ENCODE data around the gene ARL16.

Gene ARL16

DNA sequence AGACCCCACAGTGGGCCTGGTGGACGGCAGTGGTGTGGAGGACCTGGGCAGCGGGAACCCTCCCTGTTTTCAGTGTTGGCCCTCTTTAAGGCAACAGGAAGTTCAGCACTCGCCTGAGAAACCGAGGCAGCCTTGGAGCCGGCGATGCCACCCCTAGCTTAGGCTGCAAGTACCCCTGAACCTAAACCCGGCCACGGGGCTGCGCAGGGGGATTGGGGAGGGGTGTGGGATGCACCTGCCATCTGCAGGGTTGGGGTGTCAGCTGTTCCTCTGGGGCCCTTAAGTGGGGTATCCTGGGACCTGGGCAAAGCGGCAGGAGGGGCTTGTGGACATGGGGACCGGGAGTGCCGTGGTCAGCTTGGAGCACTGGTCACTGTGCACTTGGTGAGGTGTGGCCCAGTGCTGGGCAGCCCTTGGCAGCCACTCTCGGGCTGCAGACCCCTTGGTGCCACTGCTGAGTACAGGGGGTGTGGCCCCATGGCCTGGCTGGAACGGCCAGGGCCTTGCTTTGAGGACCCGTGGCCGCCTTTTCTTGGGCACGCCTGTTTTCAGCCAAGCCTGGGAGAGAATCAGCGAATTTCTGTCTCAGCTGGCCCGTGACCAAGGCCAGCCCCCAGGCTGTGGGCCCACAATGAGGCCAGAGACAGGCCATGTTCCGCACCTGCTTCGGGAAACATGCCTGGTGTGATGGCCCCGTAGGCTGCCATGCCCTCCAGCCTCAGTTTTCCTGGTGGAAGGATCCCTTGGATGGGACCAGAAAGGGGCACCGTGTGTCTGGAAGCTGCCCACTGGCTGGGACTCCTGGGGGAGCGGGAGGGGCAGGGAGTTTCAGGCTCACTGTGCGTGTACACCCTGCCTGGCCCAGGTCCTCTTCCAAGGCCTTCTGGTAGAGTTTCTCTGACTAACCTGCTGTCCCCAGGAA lies 24.4 kb upstream of the ARL16 start:
- DNase-seq = no peak
- H3K4me3 Mint-ChIP-seq = no peak overlapping the region
- no peak overlapping the region for H3K27ac Mint-ChIP-seq

DNA sequence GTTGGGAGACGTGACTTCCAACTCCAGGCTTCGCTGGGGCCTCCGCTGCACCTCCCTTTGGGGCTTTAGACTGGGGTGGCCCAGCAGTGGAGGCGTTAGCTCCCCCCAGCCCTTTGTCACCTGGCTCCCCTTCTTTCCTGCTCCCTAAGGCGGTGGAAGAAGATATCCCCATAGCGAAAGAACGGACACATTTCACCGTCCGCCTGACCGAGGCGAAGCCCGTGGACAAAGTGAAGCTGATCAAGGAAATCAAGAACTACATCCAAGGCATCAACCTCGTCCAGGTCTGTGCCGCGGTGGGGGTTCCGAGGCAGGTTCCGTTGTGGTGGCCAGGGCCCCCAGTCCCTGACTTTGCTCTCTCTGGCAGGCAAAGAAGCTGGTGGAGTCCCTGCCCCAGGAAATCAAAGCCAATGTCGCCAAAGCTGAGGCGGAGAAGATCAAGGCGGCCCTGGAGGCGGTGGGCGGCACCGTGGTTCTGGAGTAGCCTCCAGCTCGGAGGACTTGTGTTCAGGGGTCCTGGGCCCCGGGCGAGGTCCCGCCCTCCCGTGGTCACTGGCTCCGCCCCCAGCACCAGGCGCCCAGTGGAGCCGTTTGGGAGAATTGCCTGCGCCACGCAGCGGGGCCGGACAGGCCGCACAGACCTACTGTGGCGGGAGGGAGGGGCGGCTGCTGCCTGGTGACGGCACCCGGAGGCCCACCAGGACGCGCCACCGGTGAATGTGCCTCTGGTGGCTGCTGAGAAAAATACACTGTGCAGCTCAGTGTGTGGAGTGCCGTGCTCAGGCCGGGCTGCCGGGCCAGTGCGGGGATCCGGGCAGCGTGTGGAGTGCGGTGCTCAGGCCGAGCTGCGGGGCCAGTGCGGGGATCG lies 23.4 kb upstream of the ARL16 start:
- Mint-ChIP-seq H3K27ac (no peak overlapping the region), H3K9me3 (no peaks in the 10 kb centered on the region), H3K4me3 (no peak overlapping the region), H3K36me3 (ENCODE audit: low read depth) (peaks cover 27% of the 10 kb centered on the region), H3K27me3 (ENCODE audit: low read depth, poor library complexity) (peaks cover 22% of the 10 kb centered on the region), H3K4me1 (peaks cover 32% of the 10 kb centered on the region)
- no peak for DNase-seq
- TF ChIP-seq, protein P1, sequence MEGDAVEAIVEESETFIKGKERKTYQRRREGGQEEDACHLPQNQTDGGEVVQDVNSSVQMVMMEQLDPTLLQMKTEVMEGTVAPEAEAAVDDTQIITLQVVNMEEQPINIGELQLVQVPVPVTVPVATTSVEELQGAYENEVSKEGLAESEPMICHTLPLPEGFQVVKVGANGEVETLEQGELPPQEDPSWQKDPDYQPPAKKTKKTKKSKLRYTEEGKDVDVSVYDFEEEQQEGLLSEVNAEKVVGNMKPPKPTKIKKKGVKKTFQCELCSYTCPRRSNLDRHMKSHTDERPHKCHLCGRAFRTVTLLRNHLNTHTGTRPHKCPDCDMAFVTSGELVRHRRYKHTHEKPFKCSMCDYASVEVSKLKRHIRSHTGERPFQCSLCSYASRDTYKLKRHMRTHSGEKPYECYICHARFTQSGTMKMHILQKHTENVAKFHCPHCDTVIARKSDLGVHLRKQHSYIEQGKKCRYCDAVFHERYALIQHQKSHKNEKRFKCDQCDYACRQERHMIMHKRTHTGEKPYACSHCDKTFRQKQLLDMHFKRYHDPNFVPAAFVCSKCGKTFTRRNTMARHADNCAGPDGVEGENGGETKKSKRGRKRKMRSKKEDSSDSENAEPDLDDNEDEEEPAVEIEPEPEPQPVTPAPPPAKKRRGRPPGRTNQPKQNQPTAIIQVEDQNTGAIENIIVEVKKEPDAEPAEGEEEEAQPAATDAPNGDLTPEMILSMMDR (IDR thresholded peaks at IDR 0.05) = no peak

More for the DNA sequence above, 24.4 kb upstream of the ARL16 start:
- Mint-ChIP-seq H3K36me3 (ENCODE audit: low read depth) (peaks cover 27% of the 10 kb centered on the region), H3K27me3 (ENCODE audit: low read depth, poor library complexity) (peaks cover 26% of the 10 kb centered on the region), H3K9me3 (no peaks in the 10 kb centered on the region), H3K4me1 (peaks cover 30% of the 10 kb centered on the region)
- TF ChIP-seq, protein P1 (IDR thresholded peaks at IDR 0.05) = no peak

DNA sequence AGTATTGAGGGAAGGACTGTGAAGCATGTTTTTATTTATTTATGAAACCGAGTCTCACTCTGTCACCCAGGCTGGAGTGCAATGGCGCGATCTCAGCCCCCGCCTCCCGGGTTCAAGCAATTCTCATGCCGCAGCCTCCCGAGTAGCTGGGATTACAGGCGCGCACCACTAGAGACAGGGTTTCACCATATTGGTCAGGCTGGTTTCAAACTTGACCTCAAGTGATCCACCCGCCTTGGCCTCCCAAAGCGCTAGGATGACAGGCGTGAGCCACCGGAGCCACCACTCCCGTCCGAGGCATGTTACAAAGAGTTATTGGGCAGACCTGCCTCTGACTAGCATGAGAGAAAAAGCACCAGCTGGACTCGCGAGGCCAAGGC lies 22.6 kb upstream of the ARL16 start:
- Mint-ChIP-seq H3K27me3 (ENCODE audit: low read depth, poor library complexity) (peaks cover 17% of the 10 kb centered on the region), H3K9me3 (no peaks in the 10 kb centered on the region), H3K4me1 (peaks cover 36% of the 10 kb centered on the region), H3K36me3 (ENCODE audit: low read depth) (peaks cover 27% of the 10 kb centered on the region), H3K4me3 (no peak overlapping the region), H3K27ac (no peak overlapping the region)
- TF ChIP-seq, protein P1 (IDR thresholded peaks at IDR 0.05) = no peak
- DNase-seq = no peak

DNA sequence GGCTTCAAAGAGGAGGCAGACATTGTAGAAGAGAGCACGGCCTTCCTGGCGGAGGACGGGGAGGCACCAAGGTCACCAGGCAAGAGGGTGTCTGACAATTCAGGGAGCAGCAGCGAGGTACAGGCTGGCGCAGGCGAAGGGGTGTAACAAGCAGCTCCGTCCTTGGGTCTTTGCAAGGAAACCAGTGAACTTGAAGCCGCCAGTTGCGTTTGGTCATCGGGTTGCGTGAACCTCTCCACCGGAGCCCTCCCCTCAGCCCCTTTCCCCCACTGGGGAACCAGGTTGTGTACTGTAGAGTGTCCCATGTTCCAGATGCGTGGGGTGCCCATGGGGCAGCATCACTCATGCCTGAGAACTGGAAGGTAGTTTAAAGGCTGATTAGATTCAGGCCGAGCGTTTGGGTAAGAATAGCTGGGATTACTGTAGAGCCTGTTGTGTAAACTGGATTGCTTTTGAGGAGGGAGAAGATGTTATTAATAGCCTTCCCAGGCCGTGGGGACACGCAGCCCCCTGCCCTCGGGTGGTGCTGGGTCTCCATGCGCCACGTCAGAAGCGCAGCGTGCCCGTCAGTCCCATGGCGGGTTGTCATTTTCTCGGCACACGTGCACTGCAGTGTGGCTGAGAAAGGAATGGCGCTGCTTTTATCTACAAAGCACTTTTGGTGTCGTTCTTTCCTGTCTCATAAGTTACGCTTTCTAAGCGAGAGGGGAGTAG lies 22.1 kb upstream of the ARL16 start:
- peaks cover 32% of the 10 kb centered on the region for H3K36me3 Mint-ChIP-seq (ENCODE audit: low read depth)
- peak overlapping the region; percentile 92 for H3K27ac Mint-ChIP-seq
- TF ChIP-seq, protein P1 (IDR thresholded peaks at IDR 0.05) = no peak
- peak overlapping the region; percentile 47 for H3K4me3 Mint-ChIP-seq
- no peaks in the 10 kb centered on the region for H3K9me3 Mint-ChIP-seq
- DNase-seq = no peak
- peaks cover 35% of the 10 kb centered on the region for H3K4me1 Mint-ChIP-seq
- peaks cover 12% of the 10 kb centered on the region for H3K27me3 Mint-ChIP-seq (ENCODE audit: low read depth, poor library complexity)

DNA sequence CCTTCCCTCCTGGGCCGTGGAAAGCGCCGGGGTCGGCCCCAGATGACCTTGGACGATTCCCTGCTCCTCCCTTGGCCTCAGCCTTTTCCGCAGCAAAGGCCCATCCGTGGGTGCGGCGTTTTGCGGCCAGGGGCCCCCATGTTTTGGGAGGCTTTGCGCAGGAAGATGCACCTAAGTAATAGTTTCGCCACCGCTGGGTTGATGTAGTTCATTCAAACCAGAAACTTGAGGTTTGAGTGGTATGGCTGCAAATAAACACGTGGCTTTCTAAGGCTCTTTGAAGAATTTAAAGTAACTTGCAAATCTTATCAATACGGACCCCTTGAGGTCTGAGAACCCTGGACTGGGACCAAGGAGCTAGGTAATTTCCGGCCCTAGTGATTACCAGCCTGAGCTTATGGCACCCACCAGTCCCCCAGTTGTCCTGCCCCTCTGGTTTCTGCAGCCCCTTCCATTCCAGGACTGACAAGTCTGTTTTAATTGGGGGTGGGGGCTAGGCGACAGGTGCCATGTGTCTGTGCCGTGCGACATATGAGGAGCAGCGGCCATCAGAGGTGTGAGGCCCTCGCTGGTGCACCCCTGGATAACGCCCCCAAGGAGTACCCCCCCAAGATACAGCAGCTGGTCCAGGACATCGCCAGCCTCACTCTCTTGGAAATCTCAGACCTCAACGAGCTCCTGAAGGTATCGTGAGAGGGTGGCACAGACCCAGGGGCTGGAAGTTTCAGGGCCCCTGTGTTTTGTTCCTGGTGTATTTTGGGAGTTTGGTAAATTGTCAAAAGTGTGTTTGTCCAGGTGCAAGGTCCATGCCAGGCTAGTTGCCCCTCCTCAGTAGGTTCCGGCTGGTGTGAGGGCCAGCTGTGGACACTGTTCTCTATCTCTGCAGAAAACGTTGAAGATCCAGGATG lies 20.4 kb upstream of the ARL16 start:
- Mint-ChIP-seq H3K27ac (no peak overlapping the region), H3K36me3 (ENCODE audit: low read depth) (peaks cover 37% of the 10 kb centered on the region), H3K4me3 (peak overlapping the region; percentile 81), H3K9me3 (no peaks in the 10 kb centered on the region), H3K27me3 (ENCODE audit: low read depth, poor library complexity) (no peaks in the 10 kb centered on the region), H3K4me1 (peaks cover 27% of the 10 kb centered on the region)
- DNase-seq = no peak
- TF ChIP-seq, protein P1 (IDR thresholded peaks at IDR 0.05) = no peak

Measured in nephron progenitor cell (in vitro differentiated cells).